ENCODE measurements around the gene CCR7. TPM values are rescaled to one million over a fixed set of nuclear protein-coding genes. Genes with fewer than 3 reads are reported as not detected.

The CCR7 gene
- total and polyA plus RNA-seq, 2 of the 13 experiments (the other 11 are each of a cell fraction or from before 2014, with no cell fraction given): 0.04 to 0.53 TPM

DNA sequence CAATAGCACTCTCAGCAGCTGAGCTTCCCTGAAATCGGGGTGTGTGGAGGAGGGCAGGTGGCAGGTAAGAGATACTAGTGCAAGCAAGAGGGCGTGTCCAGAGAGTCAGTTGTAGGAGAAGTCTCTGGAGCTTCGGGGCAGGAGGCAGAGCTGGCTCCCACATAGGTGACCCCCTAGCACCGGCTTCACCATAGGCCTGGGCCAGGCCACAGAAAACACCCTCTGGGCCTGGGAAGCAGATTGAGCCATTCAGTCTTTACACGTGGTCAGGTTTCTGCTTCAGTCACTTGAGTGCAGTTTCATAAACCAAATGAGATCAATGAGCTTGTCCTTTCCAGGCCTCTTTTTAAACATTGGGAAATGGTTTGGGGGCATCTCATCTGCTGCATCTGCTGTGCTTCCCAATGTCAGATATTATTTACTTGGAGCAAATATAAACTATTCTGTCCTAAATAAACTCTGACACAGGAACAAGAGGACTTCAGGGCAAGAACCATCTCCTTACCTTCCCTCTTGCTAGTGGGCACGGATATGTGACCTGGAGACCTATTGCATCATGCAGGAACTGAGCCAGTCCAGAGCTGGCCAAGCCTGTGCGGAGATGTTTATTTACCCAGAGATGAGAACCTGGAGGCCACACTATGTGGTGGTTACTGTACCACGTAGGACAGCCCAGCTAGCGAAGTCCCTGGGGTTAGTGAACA, 16.1 kb downstream of the CCR7 start (continued):
- TF ChIP-seq, protein P1, sequence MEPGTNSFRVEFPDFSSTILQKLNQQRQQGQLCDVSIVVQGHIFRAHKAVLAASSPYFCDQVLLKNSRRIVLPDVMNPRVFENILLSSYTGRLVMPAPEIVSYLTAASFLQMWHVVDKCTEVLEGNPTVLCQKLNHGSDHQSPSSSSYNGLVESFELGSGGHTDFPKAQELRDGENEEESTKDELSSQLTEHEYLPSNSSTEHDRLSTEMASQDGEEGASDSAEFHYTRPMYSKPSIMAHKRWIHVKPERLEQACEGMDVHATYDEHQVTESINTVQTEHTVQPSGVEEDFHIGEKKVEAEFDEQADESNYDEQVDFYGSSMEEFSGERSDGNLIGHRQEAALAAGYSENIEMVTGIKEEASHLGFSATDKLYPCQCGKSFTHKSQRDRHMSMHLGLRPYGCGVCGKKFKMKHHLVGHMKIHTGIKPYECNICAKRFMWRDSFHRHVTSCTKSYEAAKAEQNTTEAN (CRISPR knock-in tag; conservative IDR thresholded peaks at IDR 0.05): peak; percentile 92
- TF ChIP-seq ZNF17 (CRISPR knock-in tag; IDR thresholded peaks at IDR 0.05): no peak
- peak; percentile 77 for TF ChIP-seq HNF4G (IDR thresholded peaks at IDR 0.05; ENCODE audit: borderline replicate concordance, low read depth, low read length)
- peak; percentile 85 for TF ChIP-seq HNF4G (CRISPR knock-in tag; IDR thresholded peaks at IDR 0.05; ENCODE audit: borderline replicate concordance, low read depth)
- peak; percentile 29; the same call in 1 of the 2 replicates for TF ChIP-seq SMYD3 (CRISPR knock-in tag; IDR thresholded peaks at IDR 0.05)
- peak; percentile 42; the same call in 1 of the 2 replicates for TF ChIP-seq ZZZ3 (CRISPR knock-in tag; IDR thresholded peaks at IDR 0.05; ENCODE audit: borderline replicate concordance)
- TF ChIP-seq HNF4A (CRISPR knock-in tag; IDR thresholded peaks at IDR 0.05): peak; percentile 92
- TF ChIP-seq, protein P2, sequence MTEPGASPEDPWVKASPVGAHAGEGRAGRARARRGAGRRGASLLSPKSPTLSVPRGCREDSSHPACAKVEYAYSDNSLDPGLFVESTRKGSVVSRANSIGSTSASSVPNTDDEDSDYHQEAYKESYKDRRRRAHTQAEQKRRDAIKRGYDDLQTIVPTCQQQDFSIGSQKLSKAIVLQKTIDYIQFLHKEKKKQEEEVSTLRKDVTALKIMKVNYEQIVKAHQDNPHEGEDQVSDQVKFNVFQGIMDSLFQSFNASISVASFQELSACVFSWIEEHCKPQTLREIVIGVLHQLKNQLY (CRISPR knock-in tag; IDR thresholded peaks at IDR 0.05): peak; percentile 92; the same call in 1 of the 2 replicates
- TF ChIP-seq ZNF607 (CRISPR knock-in tag; IDR thresholded peaks at IDR 0.05; ENCODE audit: borderline replicate concordance): 0 out of 2 replicates have a peak, but pooled peaks have one; percentile 48
- TF ChIP-seq KMT2B (CRISPR knock-in tag; IDR thresholded peaks at IDR 0.05): peak; percentile 71
- peak; percentile 42 for TF ChIP-seq ZNF883 (CRISPR knock-in tag; IDR thresholded peaks at IDR 0.05; ENCODE audit: not compliant biosample characterization)
- peak; percentile 77; the same call in 1 of the 2 replicates for TF ChIP-seq ZSCAN29 (CRISPR knock-in tag; conservative IDR thresholded peaks at IDR 0.05)
- no peak for TF ChIP-seq U2AF1 (optimal IDR thresholded peaks at IDR 0.05; ENCODE audit: low read depth, low read length)
- TF ChIP-seq CENPT (CRISPR knock-in tag; IDR thresholded peaks at IDR 0.05; ENCODE audit: low read depth): no peak
- TF ChIP-seq RCOR2 (CRISPR knock-in tag; IDR thresholded peaks at IDR 0.05): peak; percentile 98
- peak; percentile 91; the same call in 1 of the 2 replicates for TF ChIP-seq SIN3A (IDR thresholded peaks at IDR 0.05; ENCODE audit: borderline replicate concordance, low read depth, low read length)
- TF ChIP-seq, protein P3, sequence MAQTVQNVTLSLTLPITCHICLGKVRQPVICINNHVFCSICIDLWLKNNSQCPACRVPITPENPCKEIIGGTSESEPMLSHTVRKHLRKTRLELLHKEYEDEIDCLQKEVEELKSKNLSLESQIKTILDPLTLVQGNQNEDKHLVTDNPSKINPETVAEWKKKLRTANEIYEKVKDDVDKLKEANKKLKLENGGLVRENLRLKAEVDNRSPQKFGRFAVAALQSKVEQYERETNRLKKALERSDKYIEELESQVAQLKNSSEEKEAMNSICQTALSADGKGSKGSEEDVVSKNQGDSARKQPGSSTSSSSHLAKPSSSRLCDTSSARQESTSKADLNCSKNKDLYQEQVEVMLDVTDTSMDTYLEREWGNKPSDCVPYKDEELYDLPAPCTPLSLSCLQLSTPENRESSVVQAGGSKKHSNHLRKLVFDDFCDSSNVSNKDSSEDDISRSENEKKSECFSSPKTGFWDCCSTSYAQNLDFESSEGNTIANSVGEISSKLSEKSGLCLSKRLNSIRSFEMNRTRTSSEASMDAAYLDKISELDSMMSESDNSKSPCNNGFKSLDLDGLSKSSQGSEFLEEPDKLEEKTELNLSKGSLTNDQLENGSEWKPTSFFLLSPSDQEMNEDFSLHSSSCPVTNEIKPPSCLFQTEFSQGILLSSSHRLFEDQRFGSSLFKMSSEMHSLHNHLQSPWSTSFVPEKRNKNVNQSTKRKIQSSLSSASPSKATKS (CRISPR knock-in tag; IDR thresholded peaks at IDR 0.05): 0 out of 2 replicates have a peak, but pooled peaks have one; percentile 94
- no peak for TF ChIP-seq ZNF530 (CRISPR knock-in tag; IDR thresholded peaks at IDR 0.05; ENCODE audit: low read depth)
- peak; percentile 50 for TF ChIP-seq NFYC (CRISPR knock-in tag; IDR thresholded peaks at IDR 0.05)
